Neural progenitor cell (in vitro differentiated cells): ENCODE data around the gene GPR180. TPM values are rescaled to one million over a fixed set of nuclear protein-coding genes. Genes with fewer than 3 reads are reported as not detected.

ENCODE experiments used
- DNase-seq: peaks from one replicate; pipeline ENCODE4 v3.0.0-alpha.2; 2016; ENCODE audit warnings: low spot score
- H2AFZ ChIP-seq: fragments of 200-600 bp; sonication (generic); replicated peaks from 2 replicates; pipeline ENCODE4 v1.6.1; 2016; ENCODE audit warnings: antibody characterized with exemption
- H3F3A ChIP-seq: fragments of 200-600 bp; sonication (generic); 2 replicates; pipeline ENCODE4 v1.6.1; 2016; ENCODE audit warnings: antibody characterized with exemption, low read depth
- H3K27ac ChIP-seq: fragments of 200-600 bp; sonication (generic); 2 replicates; pipeline ENCODE4 v1.5.1; 2016; ENCODE audit warnings: mild to moderate bottlenecking
- H3K27me3 ChIP-seq: fragments of 200-600 bp; sonication (generic); 2 replicates; pipeline ENCODE4 v1.6.1; 2016; ENCODE audit warnings: mild to moderate bottlenecking, moderate library complexity
- H3K36me3 ChIP-seq: fragments of 200-600 bp; sonication (generic); 2 replicates; pipeline ENCODE4 v1.5.1; 2016
- H3K4me1 ChIP-seq: fragments of 200-600 bp; sonication (generic); 2 replicates; pipeline ENCODE4 v1.6.1; 2016; ENCODE audit warnings: mixed run types
- H3K4me2 ChIP-seq: fragments of 200-600 bp; sonication (generic); 2 replicates; pipeline ENCODE4 v1.6.1; 2016
- H3K4me3 ChIP-seq: fragments of 200-600 bp; sonication (generic); 2 replicates; pipeline ENCODE4 v1.5.1; 2016
- H3K79me2 ChIP-seq: fragments of 200-600 bp; sonication (generic); 2 replicates; pipeline ENCODE4 v1.6.1; 2016; ENCODE audit warnings: low read depth
- H3K9ac ChIP-seq: fragments of 200-600 bp; sonication (generic); 2 replicates; pipeline ENCODE4 v1.6.1; 2016
- H3K9me3 ChIP-seq: fragments of 200-600 bp; sonication (generic); 2 replicates; pipeline ENCODE4 v1.5.1; 2016; ENCODE audit warnings: low read depth
- H4K20me1 ChIP-seq: fragments of 200-600 bp; sonication (generic); 2 replicates; pipeline ENCODE4 v1.6.1; 2016; ENCODE audit warnings: low read depth
- H3K27ac Mint-ChIP-seq: 3 replicates; pipeline ENCODE4 v1.8.0; 2021; ENCODE audit warnings: mixed read lengths
- H3K27me3 Mint-ChIP-seq: 2 replicates; pipeline ENCODE4 v1.8.0; 2022; ENCODE audit warnings: low read depth, mild to moderate bottlenecking, inconsistent platforms, moderate library complexity, mixed read lengths; ENCODE audit not compliant: insufficient read depth
- H3K36me3 Mint-ChIP-seq: 3 replicates; pipeline ENCODE4 v1.8.0; 2021; ENCODE audit warnings: mixed read lengths
- H3K4me1 Mint-ChIP-seq: 3 replicates; pipeline ENCODE4 v1.8.0; 2021; ENCODE audit warnings: mixed read lengths
- H3K4me3 Mint-ChIP-seq: 3 replicates; pipeline ENCODE4 v1.8.0; 2021; ENCODE audit warnings: mild to moderate bottlenecking, moderate library complexity, mixed read lengths
- H3K9me3 Mint-ChIP-seq: 3 replicates; pipeline ENCODE4 v1.8.0; 2020; ENCODE audit warnings: mixed read lengths
- CTCF ChIP-seq: fragments of 200-600 bp; sonication (generic); IDR thresholded peaks from 2 replicates; pipeline ENCODE4 v1.5.1; 2017; ENCODE audit warnings: antibody characterized with exemption, mild to moderate bottlenecking
- EZH2 ChIP-seq: fragments of 200-600 bp; sonication (generic); IDR thresholded peaks from 2 replicates; pipeline ENCODE4 v1.6.1; 2017; ENCODE audit warnings: antibody characterized with exemption, mild to moderate bottlenecking, moderate library complexity
- EZH2phosphoT487 ChIP-seq: fragments of 200-600 bp; sonication (generic); IDR thresholded peaks from 2 replicates; pipeline ENCODE4 v1.6.1; 2017; ENCODE audit warnings: antibody characterized with exemption
- total RNA-seq: library from RNA; depleted of rRNA; stranded (reverse); fragments of >200 nt; gene quantifications from 2 replicates; pipeline ENCODE4 v1.2.3, GENCODE V29; 2015; ENCODE audit warnings: low replicate concordance

Gene GPR180
- total RNA-seq, 1 donor from 2014 or later, result 16.5 TPM

DNA sequence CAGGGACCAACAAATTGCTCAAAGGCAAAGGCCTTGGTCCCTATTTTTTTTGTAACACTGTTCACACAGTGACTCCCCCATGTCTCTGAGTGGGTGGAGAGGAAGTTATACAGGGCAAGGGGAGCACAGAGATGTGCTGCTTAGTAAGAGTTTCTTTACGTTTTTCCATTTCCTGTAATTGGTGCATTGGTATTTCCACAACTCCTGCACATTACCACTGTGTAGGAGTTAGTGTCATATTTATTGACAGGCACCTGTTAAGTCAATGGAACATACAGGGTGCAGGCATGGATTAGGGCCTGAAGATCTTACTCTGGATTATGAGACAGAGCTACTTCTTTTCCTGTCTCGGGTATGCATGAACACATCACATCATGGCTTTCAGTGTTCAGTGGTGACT, 65.5 kb downstream of the GPR180 start:
- no peak for DNase-seq
- Mint-ChIP-seq H3K36me3 (no peaks in the 10 kb centered on the region), H3K27me3 (no peaks in the 10 kb centered on the region), H3K9me3 (no peaks in the 10 kb centered on the region), H3K4me3 (no peak overlapping the region), H3K27ac (no peak overlapping the region), H3K4me1 (peaks cover 30% of the 10 kb centered on the region)
- H2AFZ ChIP-seq, result no peak overlapping the region
- H3K9ac ChIP-seq, result no peak overlapping the region
- TF ChIP-seq EZH2, result no peak
- TF ChIP-seq CTCF, result no peak
- no peak for TF ChIP-seq EZH2phosphoT487
- H3K36me3 ChIP-seq, result no peaks in the 10 kb centered on the region
- H3F3A ChIP-seq, result peaks cover 2% of the 10 kb centered on the region
- H3K4me3 ChIP-seq, result no peak overlapping the region
- no peaks in the 10 kb centered on the region for H3K27me3 ChIP-seq
- H3K4me1 ChIP-seq, result peaks cover 24% of the 10 kb centered on the region
- no peak overlapping the region for H3K4me2 ChIP-seq
- no peaks in the 10 kb centered on the region for H3K79me2 ChIP-seq
- no peak overlapping the region for H3K27ac ChIP-seq
- H4K20me1 ChIP-seq, result no peaks in the 10 kb centered on the region
- H3K9me3 ChIP-seq, result no peaks in the 10 kb centered on the region

GRCh38 chr13:94672400-94672799, 70.7 kb downstream of the GPR180 start:
- no peak overlapping the region for H3K4me3 Mint-ChIP-seq

GRCh38 chr13:94673851-94674250, 72.2 kb downstream of the GPR180 start:
- H3K36me3 ChIP-seq, result no peaks in the 10 kb centered on the region
- Mint-ChIP-seq H3K9me3 (no peaks in the 10 kb centered on the region), H3K4me1 (peaks cover 22% of the 10 kb centered on the region), H3K4me3 (no peak overlapping the region), H3K27ac (no peak overlapping the region), H3K27me3 (peaks cover 7% of the 10 kb centered on the region), H3K36me3 (no peaks in the 10 kb centered on the region)
- DNase-seq, result peak; percentile 57
- no peaks in the 10 kb centered on the region for H3K27me3 ChIP-seq
- peaks cover 38% of the 10 kb centered on the region for H3F3A ChIP-seq
- no peak overlapping the region for H3K4me3 ChIP-seq
- H2AFZ ChIP-seq, result no peak overlapping the region
- H3K27ac ChIP-seq, result no peak overlapping the region
- no peak overlapping the region for H3K9ac ChIP-seq
- no peaks in the 10 kb centered on the region for H4K20me1 ChIP-seq
- H3K79me2 ChIP-seq, result no peaks in the 10 kb centered on the region
- no peak overlapping the region for H3K4me2 ChIP-seq
- no peaks in the 10 kb centered on the region for H3K9me3 ChIP-seq
- peaks cover 49% of the 10 kb centered on the region for H3K4me1 ChIP-seq
- TF ChIP-seq EZH2, result no peak
- TF ChIP-seq EZH2phosphoT487, result no peak
- no peak for TF ChIP-seq CTCF

More at GRCh38 chr13:94672400-94672799, 70.7 kb downstream of the GPR180 start:
- Histone ChIP-seq H3K9me3 (no peaks in the 10 kb centered on the region), H3K4me1 (peaks cover 35% of the 10 kb centered on the region), H3K36me3 (no peaks in the 10 kb centered on the region), H3K4me3 (no peak overlapping the region), H4K20me1 (no peaks in the 10 kb centered on the region), H2AFZ (no peak overlapping the region), H3K27me3 (no peaks in the 10 kb centered on the region), H3F3A (peaks cover 26% of the 10 kb centered on the region), H3K4me2 (no peak overlapping the region), H3K79me2 (no peaks in the 10 kb centered on the region), H3K27ac (no peak overlapping the region), H3K9ac (no peak overlapping the region)
- H3K27ac Mint-ChIP-seq, result no peak overlapping the region
- no peaks in the 10 kb centered on the region for H3K9me3 Mint-ChIP-seq
- H3K4me1 Mint-ChIP-seq, result peaks cover 16% of the 10 kb centered on the region
- H3K27me3 Mint-ChIP-seq, result peaks cover 7% of the 10 kb centered on the region
- TF ChIP-seq EZH2phosphoT487 (no peak), CTCF (no peak), EZH2 (no peak)
- DNase-seq, result no peak
- no peaks in the 10 kb centered on the region for H3K36me3 Mint-ChIP-seq
